SK-N-SH treated with all-trans-retinoic acid at 6 μM for 48 hours (cell line): ENCODE results near the gene PPARG.

Experiments
- ATAC-seq: fragments of 200-7000 bp; cut with Tn5 transposase; 3 replicates; pipeline ENCODE4 v1.9.1; 2020; ENCODE audit warnings: mild to moderate bottlenecking, moderate library complexity
- ARNTL ChIP-seq: fragments of 450-650 bp; formaldehyde crosslinking; IDR thresholded peaks from 2 replicates; pipeline ENCODE4 v1.5.0; 2020; ENCODE audit warnings: low read depth, mild to moderate bottlenecking, moderate library complexity, borderline replicate concordance
- BACH2 ChIP-seq: fragments of 250-450 bp; sonication (Bioruptor Pico); IDR thresholded peaks from 2 replicates; pipeline ENCODE4 v1.9.0; 2021; ENCODE audit warnings: mild to moderate bottlenecking, borderline replicate concordance
- CSDC2 ChIP-seq: fragments of 250-450 bp; sonication (Bioruptor Pico); IDR thresholded peaks from 2 replicates; pipeline ENCODE4 v1.5.0; 2020; ENCODE audit warnings: mild to moderate bottlenecking, moderate library complexity
- ESRRG ChIP-seq: fragments of 250-450 bp; sonication (Bioruptor Pico); IDR thresholded peaks from 2 replicates; pipeline ENCODE4 v1.6.1; 2021; ENCODE audit warnings: mild to moderate bottlenecking
- GLIS3 ChIP-seq: fragments of 250-450 bp; sonication (Bioruptor Pico); IDR thresholded peaks from 2 replicates; pipeline ENCODE4 v1.5.0; 2020; ENCODE audit warnings: mild to moderate bottlenecking, moderate library complexity
- ISL1 ChIP-seq: fragments of 250-450 bp; sonication (Bioruptor Pico); IDR thresholded peaks from 2 replicates; pipeline ENCODE4 v2.1.2; 2022; ENCODE audit warnings: mild to moderate bottlenecking, moderate library complexity
- OSR1 ChIP-seq: fragments of 250-450 bp; sonication (Bioruptor Pico); IDR thresholded peaks from 2 replicates; pipeline ENCODE4 v1.8.0; 2022; ENCODE audit warnings: moderate library complexity, mild to moderate bottlenecking, inconsistent platforms
- PPARA ChIP-seq: fragments of 250-450 bp; sonication (Bioruptor Pico); IDR thresholded peaks from 2 replicates; pipeline ENCODE4 v1.5.0; 2020; ENCODE audit warnings: mild to moderate bottlenecking, borderline replicate concordance
- RARB ChIP-seq: fragments of 250-450 bp; sonication (Bioruptor Pico); IDR thresholded peaks from 2 replicates; pipeline ENCODE4 v1.8.0; 2021; ENCODE audit warnings: mild to moderate bottlenecking, moderate library complexity
- SNAI2 ChIP-seq: fragments of 250-450 bp; sonication (Bioruptor Pico); IDR thresholded peaks from 2 replicates; pipeline ENCODE4 v1.5.0; 2020; ENCODE audit warnings: mild to moderate bottlenecking, moderate library complexity
- TCF4 ChIP-seq: fragments of 250-450 bp; sonication (Bioruptor Pico); IDR thresholded peaks from 2 replicates; pipeline ENCODE4 v1.8.0; 2021; ENCODE audit warnings: mild to moderate bottlenecking, moderate library complexity, borderline replicate concordance
- TOX ChIP-seq: fragments of 250-450 bp; sonication (Bioruptor Pico); IDR thresholded peaks from 2 replicates; pipeline ENCODE4 v1.8.0; 2021; ENCODE audit warnings: mild to moderate bottlenecking, moderate library complexity, borderline replicate concordance
- ZC3H10 ChIP-seq: fragments of 250-450 bp; sonication (Bioruptor Pico); IDR thresholded peaks from 2 replicates; pipeline ENCODE4 v1.5.1; 2021; ENCODE audit warnings: mild to moderate bottlenecking, moderate library complexity
- ZFP3 ChIP-seq: fragments of 250-450 bp; sonication (Bioruptor Pico); IDR thresholded peaks from 2 replicates; pipeline ENCODE4 v1.5.0; 2020; ENCODE audit warnings: mild to moderate bottlenecking, moderate library complexity
- ZFP30 ChIP-seq: fragments of 450-650 bp; formaldehyde crosslinking; IDR thresholded peaks from 2 replicates; pipeline ENCODE4 v1.5.0; 2022; ENCODE audit warnings: mild to moderate bottlenecking, moderate library complexity
- ZNF565 ChIP-seq: fragments of 450-650 bp; formaldehyde crosslinking; conservative IDR thresholded peaks from 2 replicates; pipeline ENCODE4 v1.5.0; 2020; ENCODE audit warnings: low read depth, mild to moderate bottlenecking, moderate library complexity
- ZNF70 ChIP-seq: fragments of 450-650 bp; formaldehyde crosslinking; IDR thresholded peaks from 2 replicates; pipeline ENCODE4 v1.5.0; 2020; ENCODE audit warnings: mild to moderate bottlenecking, moderate library complexity
- ZNF8 ChIP-seq: fragments of 450-650 bp; formaldehyde crosslinking; IDR thresholded peaks from 2 replicates; pipeline ENCODE4 v1.5.0; 2020; ENCODE audit warnings: mild to moderate bottlenecking, moderate library complexity
- TF ChIP-seq, protein P1 (sequence below): fragments of 250-450 bp; sonication (Bioruptor Pico); IDR thresholded peaks from 2 replicates; pipeline ENCODE4 v1.8.0; 2021; ENCODE audit warnings: low read depth, mild to moderate bottlenecking, moderate library complexity, borderline replicate concordance
- TF ChIP-seq, protein P2 (sequence below): fragments of 250-450 bp; sonication (Bioruptor Pico); IDR thresholded peaks from 2 replicates; pipeline ENCODE4 v1.5.0; 2020; ENCODE audit warnings: mild to moderate bottlenecking, moderate library complexity
- TF ChIP-seq, protein P3 (sequence below): fragments of 250-450 bp; sonication (Bioruptor Pico); IDR thresholded peaks from 2 replicates; pipeline ENCODE4 v1.8.0; 2020; ENCODE audit warnings: mild to moderate bottlenecking, moderate library complexity, borderline replicate concordance
- TF ChIP-seq, protein P4 (sequence below): fragments of 250-450 bp; sonication (Bioruptor Pico); IDR thresholded peaks from 2 replicates; pipeline ENCODE4 v1.5.1; 2021; ENCODE audit warnings: mild to moderate bottlenecking, moderate library complexity
- TF ChIP-seq, protein P5 (sequence below): fragments of 250-450 bp; sonication (Bioruptor Pico); IDR thresholded peaks from 2 replicates; pipeline ENCODE4 v1.5.1; 2020; ENCODE audit warnings: low read depth, mild to moderate bottlenecking, moderate library complexity

The PPARG gene

DNA sequence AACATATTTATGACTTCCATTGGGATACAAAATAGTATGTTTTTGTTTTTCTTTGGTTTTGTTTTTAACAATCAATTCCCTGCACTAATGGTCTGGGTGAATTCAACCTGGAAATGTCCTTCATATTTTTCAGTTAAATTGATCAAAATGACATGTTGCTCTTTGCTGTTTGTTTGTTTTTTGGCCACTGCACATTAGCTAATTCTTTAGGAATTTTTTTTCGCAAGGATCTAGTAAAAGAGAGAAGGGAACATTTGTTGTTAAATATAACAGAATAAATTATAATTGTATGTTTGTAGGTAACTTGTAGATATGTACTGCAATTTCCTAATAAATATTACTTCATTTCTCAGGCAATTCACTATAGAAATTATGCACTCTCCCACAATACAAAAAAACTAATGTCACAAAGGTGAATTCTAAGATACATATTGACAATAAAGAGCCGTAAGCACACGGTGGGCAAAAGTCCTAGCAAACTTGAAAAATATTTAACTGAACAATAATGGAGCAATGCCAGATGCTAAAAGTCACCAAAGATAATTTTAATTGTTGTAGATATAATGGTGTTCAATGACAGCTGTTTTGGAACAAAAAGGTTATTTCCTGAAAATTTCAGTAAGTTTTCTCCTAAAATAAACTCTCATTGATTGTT is 21.4 kb upstream of the PPARG start:
- TF ChIP-seq TOX (no peak), ZC3H10 (no peak), GLIS3 (CRISPR knock-in tag) (no peak), ZNF8 (no peak), ESRRG (CRISPR knock-in tag) (no peak), ISL1 (CRISPR knock-in tag) (no peak), RARB (CRISPR knock-in tag) (no peak), BACH2 (CRISPR knock-in tag) (no peak), ZFP3 (no peak), CSDC2 (no peak)
- TF ChIP-seq, protein P1, sequence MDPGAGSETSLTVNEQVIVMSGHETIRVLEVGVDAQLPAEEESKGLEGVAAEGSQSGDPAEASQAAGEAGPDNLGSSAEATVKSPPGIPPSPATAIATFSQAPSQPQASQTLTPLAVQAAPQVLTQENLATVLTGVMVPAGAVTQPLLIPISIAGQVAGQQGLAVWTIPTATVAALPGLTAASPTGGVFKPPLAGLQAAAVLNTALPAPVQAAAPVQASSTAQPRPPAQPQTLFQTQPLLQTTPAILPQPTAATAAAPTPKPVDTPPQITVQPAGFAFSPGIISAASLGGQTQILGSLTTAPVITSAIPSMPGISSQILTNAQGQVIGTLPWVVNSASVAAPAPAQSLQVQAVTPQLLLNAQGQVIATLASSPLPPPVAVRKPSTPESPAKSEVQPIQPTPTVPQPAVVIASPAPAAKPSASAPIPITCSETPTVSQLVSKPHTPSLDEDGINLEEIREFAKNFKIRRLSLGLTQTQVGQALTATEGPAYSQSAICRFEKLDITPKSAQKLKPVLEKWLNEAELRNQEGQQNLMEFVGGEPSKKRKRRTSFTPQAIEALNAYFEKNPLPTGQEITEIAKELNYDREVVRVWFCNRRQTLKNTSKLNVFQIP (CRISPR knock-in tag) = no peak
- TF ChIP-seq, protein P2, sequence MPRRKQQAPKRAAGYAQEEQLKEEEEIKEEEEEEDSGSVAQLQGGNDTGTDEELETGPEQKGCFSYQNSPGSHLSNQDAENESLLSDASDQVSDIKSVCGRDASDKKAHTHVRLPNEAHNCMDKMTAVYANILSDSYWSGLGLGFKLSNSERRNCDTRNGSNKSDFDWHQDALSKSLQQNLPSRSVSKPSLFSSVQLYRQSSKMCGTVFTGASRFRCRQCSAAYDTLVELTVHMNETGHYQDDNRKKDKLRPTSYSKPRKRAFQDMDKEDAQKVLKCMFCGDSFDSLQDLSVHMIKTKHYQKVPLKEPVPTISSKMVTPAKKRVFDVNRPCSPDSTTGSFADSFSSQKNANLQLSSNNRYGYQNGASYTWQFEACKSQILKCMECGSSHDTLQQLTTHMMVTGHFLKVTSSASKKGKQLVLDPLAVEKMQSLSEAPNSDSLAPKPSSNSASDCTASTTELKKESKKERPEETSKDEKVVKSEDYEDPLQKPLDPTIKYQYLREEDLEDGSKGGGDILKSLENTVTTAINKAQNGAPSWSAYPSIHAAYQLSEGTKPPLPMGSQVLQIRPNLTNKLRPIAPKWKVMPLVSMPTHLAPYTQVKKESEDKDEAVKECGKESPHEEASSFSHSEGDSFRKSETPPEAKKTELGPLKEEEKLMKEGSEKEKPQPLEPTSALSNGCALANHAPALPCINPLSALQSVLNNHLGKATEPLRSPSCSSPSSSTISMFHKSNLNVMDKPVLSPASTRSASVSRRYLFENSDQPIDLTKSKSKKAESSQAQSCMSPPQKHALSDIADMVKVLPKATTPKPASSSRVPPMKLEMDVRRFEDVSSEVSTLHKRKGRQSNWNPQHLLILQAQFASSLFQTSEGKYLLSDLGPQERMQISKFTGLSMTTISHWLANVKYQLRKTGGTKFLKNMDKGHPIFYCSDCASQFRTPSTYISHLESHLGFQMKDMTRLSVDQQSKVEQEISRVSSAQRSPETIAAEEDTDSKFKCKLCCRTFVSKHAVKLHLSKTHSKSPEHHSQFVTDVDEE (CRISPR knock-in tag) = no peak

DNA sequence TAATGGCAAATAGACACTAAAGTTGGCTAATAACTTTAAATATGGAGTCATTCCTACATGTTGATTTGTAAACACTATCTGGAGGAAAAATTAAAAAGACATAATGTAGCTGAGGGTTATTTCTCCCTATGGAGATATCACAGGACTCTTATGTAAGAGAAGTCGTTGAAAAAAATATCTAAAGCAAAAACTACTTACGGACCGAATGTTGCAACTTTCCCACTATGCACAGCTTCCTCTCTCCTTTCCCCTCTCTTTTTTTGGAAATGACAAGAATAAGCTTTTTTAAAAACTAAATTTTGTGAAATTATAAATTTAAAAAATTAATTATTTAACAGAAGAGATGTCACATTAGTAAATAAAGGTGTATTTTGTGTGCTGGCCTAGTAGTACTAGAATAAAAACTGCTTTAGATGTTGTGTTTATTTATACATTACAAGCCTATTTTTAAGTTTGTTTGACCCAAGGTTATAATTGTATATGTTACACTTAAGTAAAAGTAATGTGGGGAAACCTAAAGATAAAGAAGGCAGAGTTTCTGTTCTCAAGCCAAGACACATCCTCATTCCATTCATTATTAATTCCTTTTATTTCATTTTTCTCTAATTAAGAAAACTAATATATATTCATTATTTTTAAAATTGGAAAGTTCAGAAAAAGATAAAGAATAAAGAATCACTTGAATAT is 20.7 kb upstream of the PPARG start:
- TF ChIP-seq ZC3H10 = no peak
- no peak for TF ChIP-seq TOX
- TF ChIP-seq BACH2 (CRISPR knock-in tag) = no peak
- TF ChIP-seq ZFP3 = no peak
- ATAC-seq = no peak

More for the DNA sequence above, 21.4 kb upstream of the PPARG start:
- no peak for ATAC-seq

DNA sequence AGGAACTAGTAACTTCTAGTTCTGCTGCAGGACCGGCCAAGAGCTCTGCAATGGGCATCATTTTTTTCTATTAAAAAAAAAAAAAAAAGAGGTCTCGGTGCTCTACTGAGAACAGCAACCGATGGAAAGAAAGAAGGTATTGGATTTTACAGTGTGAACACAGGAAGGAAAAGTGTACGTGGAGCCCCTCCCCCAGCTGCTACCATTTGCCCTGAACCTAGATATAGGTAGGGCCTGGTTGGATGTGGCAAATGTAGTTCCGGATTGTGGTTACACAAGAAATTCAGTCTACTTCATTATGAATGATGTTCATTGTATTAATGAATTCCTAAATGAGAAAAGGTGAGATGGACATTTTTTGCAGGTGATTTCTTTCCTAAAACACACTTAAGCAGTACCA is 17.9 kb upstream of the PPARG start:
- TF ChIP-seq CSDC2 (no peak), BACH2 (CRISPR knock-in tag) (no peak), GLIS3 (CRISPR knock-in tag) (no peak), ESRRG (CRISPR knock-in tag) (no peak), TOX (no peak), TCF4 (no peak), PPARA (no peak), ZFP30 (CRISPR knock-in tag) (no peak), ZNF565 (CRISPR knock-in tag) (no peak), ZNF70 (CRISPR knock-in tag) (no peak), ARNTL (no peak), ISL1 (CRISPR knock-in tag) (no peak), SNAI2 (no peak), RARB (CRISPR knock-in tag) (no peak), OSR1 (CRISPR knock-in tag) (no peak)
- TF ChIP-seq, protein P3, sequence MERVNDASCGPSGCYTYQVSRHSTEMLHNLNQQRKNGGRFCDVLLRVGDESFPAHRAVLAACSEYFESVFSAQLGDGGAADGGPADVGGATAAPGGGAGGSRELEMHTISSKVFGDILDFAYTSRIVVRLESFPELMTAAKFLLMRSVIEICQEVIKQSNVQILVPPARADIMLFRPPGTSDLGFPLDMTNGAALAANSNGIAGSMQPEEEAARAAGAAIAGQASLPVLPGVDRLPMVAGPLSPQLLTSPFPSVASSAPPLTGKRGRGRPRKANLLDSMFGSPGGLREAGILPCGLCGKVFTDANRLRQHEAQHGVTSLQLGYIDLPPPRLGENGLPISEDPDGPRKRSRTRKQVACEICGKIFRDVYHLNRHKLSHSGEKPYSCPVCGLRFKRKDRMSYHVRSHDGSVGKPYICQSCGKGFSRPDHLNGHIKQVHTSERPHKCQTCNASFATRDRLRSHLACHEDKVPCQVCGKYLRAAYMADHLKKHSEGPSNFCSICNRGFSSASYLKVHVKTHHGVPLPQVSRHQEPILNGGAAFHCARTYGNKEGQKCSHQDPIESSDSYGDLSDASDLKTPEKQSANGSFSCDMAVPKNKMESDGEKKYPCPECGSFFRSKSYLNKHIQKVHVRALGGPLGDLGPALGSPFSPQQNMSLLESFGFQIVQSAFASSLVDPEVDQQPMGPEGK (CRISPR knock-in tag) = no peak
- TF ChIP-seq, protein P4, sequence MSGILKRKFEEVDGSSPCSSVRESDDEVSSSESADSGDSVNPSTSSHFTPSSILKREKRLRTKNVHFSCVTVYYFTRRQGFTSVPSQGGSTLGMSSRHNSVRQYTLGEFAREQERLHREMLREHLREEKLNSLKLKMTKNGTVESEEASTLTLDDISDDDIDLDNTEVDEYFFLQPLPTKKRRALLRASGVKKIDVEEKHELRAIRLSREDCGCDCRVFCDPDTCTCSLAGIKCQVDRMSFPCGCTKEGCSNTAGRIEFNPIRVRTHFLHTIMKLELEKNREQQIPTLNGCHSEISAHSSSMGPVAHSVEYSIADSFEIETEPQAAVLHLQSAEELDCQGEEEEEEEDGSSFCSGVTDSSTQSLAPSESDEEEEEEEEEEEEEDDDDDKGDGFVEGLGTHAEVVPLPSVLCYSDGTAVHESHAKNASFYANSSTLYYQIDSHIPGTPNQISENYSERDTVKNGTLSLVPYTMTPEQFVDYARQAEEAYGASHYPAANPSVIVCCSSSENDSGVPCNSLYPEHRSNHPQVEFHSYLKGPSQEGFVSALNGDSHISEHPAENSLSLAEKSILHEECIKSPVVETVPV = no peak
- TF ChIP-seq, protein P2 (CRISPR knock-in tag) = no peak
- TF ChIP-seq, protein P5, sequence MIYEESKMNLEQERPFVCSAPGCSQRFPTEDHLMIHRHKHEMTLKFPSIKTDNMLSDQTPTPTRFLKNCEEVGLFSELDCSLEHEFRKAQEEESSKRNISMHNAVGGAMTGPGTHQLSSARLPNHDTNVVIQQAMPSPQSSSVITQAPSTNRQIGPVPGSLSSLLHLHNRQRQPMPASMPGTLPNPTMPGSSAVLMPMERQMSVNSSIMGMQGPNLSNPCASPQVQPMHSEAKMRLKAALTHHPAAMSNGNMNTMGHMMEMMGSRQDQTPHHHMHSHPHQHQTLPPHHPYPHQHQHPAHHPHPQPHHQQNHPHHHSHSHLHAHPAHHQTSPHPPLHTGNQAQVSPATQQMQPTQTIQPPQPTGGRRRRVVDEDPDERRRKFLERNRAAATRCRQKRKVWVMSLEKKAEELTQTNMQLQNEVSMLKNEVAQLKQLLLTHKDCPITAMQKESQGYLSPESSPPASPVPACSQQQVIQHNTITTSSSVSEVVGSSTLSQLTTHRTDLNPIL (CRISPR knock-in tag) = no peak
- TF ChIP-seq, protein P1 (CRISPR knock-in tag) = no peak
- no peak for ATAC-seq
